ENCODE results near the gene HDAC4. TPM values are rescaled to one million over a fixed set of nuclear protein-coding genes. Genes with fewer than 3 reads are reported as not detected.

Gene HDAC4
- total RNA-seq, 1 donor from 2014 or later, result 20.4 TPM

- FAIRE-seq (no peak), DNase-seq (ENCODE audit: low spot score in 2 of 2) (no peak)
Measured at GRCh38 chr2:239034561-239035341, 366.1 kb downstream of the HDAC4 start.

GRCh38 chr2:239033801-239034560, 366.8 kb downstream of the HDAC4 start:
- DNase-seq (ENCODE audit: low spot score in 2 of 2) (no peak), FAIRE-seq (no peak)

GRCh38 chr2:239029958-239030357, 370.9 kb downstream of the HDAC4 start:
- no peak for DNase-seq (ENCODE audit: low spot score in 2 of 2)
- no peak for FAIRE-seq

- DNase-seq (ENCODE audit: low spot score in 2 of 2) (no peak), FAIRE-seq (no peak)
Measured at GRCh38 chr2:239028253-239028619, 372.6 kb downstream of the HDAC4 start.

- DNase-seq (ENCODE audit: low spot score in 2 of 2) (no peak), FAIRE-seq (no peak)
Measured at GRCh38 chr2:239027391-239028252, 373.2 kb downstream of the HDAC4 start.

- FAIRE-seq, result no peak
- no peak for DNase-seq (ENCODE audit: low spot score in 2 of 2)
Measured at GRCh38 chr2:239026711-239027361, 374.0 kb downstream of the HDAC4 start.

- DNase-seq (ENCODE audit: low spot score in 2 of 2), result no peak
- FAIRE-seq, result no peak
Measured at GRCh38 chr2:239025951-239026461, 374.8 kb downstream of the HDAC4 start.

GRCh38 chr2:239025096-239025801, 375.6 kb downstream of the HDAC4 start:
- DNase-seq (ENCODE audit: low spot score in 2 of 2) (no peak), FAIRE-seq (no peak)

- DNase-seq (ENCODE audit: low spot score in 2 of 2), result no peak
Measured at GRCh38 chr2:239024226-239024625, 376.6 kb downstream of the HDAC4 start.

GRCh38 chr2:239022437-239023260, 378.2 kb downstream of the HDAC4 start:
- FAIRE-seq, result no peak
- no peak for DNase-seq (ENCODE audit: low spot score in 2 of 2)

More at GRCh38 chr2:239024226-239024625, 376.6 kb downstream of the HDAC4 start:
- FAIRE-seq, result no peak

- no peak for DNase-seq (ENCODE audit: low spot score in 2 of 2)
- no peak for FAIRE-seq
Measured at GRCh38 chr2:239021651-239022436, 379.0 kb downstream of the HDAC4 start.

GRCh38 chr2:239021224-239021623, 379.6 kb downstream of the HDAC4 start:
- FAIRE-seq (no peak), DNase-seq (ENCODE audit: low spot score in 2 of 2) (no peak)

- no peak for DNase-seq (ENCODE audit: low spot score in 2 of 2)
Measured at GRCh38 chr2:239020541-239021041, 380.2 kb downstream of the HDAC4 start.

GRCh38 chr2:239019183-239019581, 381.6 kb downstream of the HDAC4 start:
- no peak for FAIRE-seq

More at GRCh38 chr2:239020541-239021041, 380.2 kb downstream of the HDAC4 start:
- no peak for FAIRE-seq

GRCh38 chr2:239018271-239019182, 382.3 kb downstream of the HDAC4 start:
- no peak for FAIRE-seq
- DNase-seq (ENCODE audit: low spot score in 2 of 2), result no peak

More at GRCh38 chr2:239019183-239019581, 381.6 kb downstream of the HDAC4 start:
- no peak for DNase-seq (ENCODE audit: low spot score in 2 of 2)

- no peak for DNase-seq (ENCODE audit: low spot score in 2 of 2)
- FAIRE-seq, result no peak
Measured at GRCh38 chr2:239017491-239018098, 383.2 kb downstream of the HDAC4 start.
